ENCODE data around the gene TMEM259. TPM values are rescaled to one million over a fixed set of nuclear protein-coding genes. Genes with fewer than 3 reads are reported as not detected.

Gene TMEM259
- total RNA-seq, 2 experiments from 2014 or later: 107 to 109 TPM

DNA sequence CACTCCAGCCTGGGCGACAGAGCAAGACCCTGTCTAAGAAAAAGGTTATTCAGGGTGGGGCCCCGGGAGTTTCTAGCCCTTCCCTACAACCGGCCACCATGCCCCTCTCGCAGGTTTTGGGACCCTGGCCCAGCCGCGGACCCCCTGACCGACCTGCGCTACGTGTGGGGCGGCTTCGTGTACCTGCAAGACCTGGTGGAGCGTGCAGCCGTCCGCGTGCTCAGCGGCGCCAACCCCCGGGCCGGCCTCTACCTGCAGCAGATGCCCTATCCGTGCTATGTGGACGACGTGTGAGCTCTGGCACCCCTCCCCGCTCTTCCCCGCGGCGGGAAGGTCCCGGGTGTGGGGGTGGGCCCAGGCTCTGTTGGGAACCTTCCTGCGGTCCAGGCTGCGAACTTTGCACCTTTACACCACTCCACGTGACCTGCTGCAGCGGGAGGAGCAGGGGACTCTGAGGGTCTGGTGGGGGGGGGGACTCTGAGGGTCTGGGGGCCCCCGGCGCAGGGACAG, 25.2 kb upstream of the TMEM259 start:
- H3K4me1 Mint-ChIP-seq (ENCODE audit: low read depth): peaks cover 5% of the 10 kb centered on the region
- ChIA-PET POLR2A (no interaction called here), CTCF (no interaction called here)
- H3K9me3 Mint-ChIP-seq: no peaks in the 10 kb centered on the region
- no peak overlapping the region for H3K27ac Mint-ChIP-seq
- H3K27me3 Mint-ChIP-seq: no peaks in the 10 kb centered on the region
- intact Hi-C loops (cut with micrococcal nuclease): no loop called here
- no peak for DNase-seq
- H3K4me3 Mint-ChIP-seq: no peak overlapping the region
- H3K36me3 Mint-ChIP-seq: peaks cover 5% of the 10 kb centered on the region

DNA sequence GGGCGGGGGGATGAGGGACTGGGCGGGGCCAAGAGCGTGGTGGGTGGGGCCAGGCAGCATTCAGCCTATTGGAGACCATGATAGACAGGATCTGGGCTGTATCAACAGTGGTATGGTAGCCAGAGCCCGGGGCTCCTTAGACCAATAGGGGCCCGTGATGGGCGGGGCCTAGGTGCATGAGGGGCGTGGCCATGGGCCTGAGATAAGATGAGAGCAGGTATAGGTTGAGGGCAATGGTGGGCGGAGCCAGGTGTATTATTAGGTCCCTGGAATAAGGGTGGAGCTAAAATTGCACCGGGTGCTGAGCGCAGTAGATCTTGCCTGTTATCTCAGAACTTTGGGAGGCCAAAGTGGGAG, 24.3 kb upstream of the TMEM259 start:
- Mint-ChIP-seq H3K27me3 (no peaks in the 10 kb centered on the region), H3K9me3 (no peaks in the 10 kb centered on the region), H3K4me1 (ENCODE audit: low read depth) (peaks cover 10% of the 10 kb centered on the region), H3K4me3 (no peak overlapping the region), H3K36me3 (peaks cover 3% of the 10 kb centered on the region), H3K27ac (no peak overlapping the region)
- intact Hi-C loops (cut with micrococcal nuclease): no loop called here
- ChIA-PET POLR2A (no interaction called here), CTCF (no interaction called here)
- DNase-seq: peak; percentile 82

DNA sequence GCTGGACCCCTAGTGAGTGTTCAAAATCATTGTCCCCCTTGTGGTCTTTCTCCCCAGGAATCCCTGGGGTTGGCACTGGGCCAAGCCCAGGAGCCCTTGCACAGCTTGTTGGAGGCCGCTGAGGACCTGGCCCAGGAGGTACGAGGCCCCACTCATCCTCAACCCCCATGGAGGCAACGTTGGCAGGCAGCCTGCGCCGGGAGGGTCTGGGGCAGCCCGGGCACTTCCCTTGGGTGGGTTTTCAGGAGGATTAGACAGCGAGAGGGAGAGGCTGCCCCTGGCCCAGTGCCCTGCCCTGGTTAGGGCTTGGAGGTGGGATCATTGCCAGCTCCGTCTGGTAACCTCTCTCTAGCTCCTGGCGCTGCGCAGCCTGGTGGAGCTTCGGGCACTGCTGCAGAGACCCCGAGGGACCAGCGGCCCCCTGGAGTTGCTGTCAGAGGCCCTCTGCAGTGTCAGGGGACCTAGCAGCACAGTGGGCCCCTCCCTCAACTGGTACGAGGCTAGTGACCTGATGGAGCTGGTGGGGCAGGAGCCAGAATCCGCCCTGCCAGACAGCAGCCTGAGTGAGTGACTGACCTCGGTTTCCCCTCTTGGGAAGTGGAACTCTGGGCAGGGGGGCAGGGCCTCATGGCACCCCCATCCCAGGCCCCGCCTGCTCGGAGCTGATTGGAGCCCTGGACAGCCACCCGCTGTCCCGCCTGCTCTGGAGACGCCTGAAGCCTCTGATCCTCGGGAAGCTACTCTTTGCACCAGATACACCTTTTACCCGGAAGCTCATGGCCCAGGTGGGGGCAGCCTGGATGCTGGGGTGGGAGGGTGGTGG, 22.0 kb upstream of the TMEM259 start:
- H3K27me3 Mint-ChIP-seq: no peaks in the 10 kb centered on the region
- intact Hi-C loops (cut with micrococcal nuclease): no loop called here
- H3K4me3 Mint-ChIP-seq: no peak overlapping the region
- DNase-seq: no peak
- H3K4me1 Mint-ChIP-seq (ENCODE audit: low read depth): peaks cover 29% of the 10 kb centered on the region
- peaks cover 11% of the 10 kb centered on the region for H3K36me3 Mint-ChIP-seq
- ChIA-PET CTCF (interaction anchor here (0.8 to 1.0 kb wide), 2 partner anchors 15 to 22 kb away, joined by 3 read pairs; no protein-coding TSS in a partner anchor), POLR2A (no interaction called here)
- no peaks in the 10 kb centered on the region for H3K9me3 Mint-ChIP-seq
- no peak overlapping the region for H3K27ac Mint-ChIP-seq

DNA sequence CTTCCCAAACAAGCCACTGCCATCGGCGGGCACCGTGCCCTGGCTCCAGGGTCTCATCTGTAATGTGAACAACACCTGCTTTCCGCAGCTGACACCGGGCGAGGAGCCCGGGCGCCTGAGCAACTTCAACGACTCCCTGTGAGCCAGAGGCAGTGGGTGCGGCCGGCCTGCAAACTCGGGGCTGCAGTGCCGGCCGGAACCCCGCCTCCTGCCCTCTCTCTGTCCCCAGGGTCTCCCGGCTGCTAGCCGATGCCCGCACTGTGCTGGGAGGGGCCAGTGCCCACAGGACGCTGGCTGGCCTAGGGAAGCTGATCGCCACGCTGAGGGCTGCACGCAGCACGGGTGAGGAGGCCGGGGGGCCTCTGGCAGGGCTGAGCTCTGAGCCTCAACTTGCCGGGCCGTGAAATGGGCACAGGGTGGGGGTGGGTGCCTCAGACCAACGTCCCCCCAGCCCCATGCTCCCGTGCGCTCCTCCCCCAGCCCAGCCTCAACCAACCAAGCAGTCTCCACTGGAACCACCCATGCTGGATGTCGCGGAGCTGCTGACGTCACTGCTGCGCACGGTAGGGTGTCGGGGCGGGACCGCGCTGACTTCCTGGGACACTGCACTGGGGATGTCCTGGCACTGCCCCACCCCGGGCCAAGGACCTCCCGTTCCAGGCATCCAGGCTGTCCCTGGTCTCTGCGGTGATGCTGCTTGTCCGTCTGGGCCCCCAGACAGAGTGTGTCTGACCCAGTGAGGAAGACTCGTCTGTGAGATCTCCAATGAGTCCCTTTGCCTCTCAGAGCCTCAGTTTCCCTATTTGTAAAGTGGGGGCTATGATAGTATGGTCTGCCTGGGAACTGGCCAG, 21.1 kb upstream of the TMEM259 start:
- H3K4me3 Mint-ChIP-seq: no peak overlapping the region
- no peak for DNase-seq

DNA sequence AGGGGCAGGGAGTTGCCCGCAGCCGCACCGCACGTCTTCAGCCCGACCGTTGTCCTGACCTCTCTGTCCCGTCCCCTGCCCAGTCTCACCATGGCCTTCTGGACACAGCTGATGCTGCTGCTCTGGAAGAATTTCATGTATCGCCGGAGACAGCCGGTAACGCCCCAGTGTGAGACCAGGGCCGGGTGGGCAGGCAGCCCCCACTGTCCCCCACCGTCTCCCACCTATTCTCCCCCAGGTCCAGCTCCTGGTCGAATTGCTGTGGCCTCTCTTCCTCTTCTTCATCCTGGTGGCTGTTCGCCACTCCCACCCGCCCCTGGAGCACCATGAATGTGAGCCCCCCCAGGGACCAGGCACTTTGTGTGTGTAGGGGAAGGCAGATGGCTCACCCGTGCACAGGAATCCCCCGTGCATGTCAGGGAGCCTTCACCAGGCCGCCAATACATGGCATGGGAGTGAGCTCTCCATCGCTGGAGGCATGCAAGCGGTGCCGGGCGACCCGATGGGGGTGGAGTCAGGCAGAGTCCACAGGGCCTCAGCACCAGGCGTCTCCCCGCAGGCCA, 20.4 kb upstream of the TMEM259 start:
- Mint-ChIP-seq H3K27ac (no peak overlapping the region), H3K4me3 (peak overlapping the region; percentile 84), H3K4me1 (ENCODE audit: low read depth) (peaks cover 36% of the 10 kb centered on the region), H3K27me3 (no peaks in the 10 kb centered on the region), H3K9me3 (no peaks in the 10 kb centered on the region), H3K36me3 (peaks cover 19% of the 10 kb centered on the region)
- DNase-seq: no peak
- ChIA-PET POLR2A (interaction anchor here (0.6 to 1.0 kb wide), 3 partner anchors 14 to 546 kb away, joined by 3 to 5 read pairs (median 4); partner anchors contain the start of gene GPX4), CTCF (interaction anchor here (2.1 to 4.2 kb wide), 2 partner anchors 24 to 46 kb away, joined by 8 to 31 read pairs; partner anchors contain the start of gene ARHGAP45)
- intact Hi-C loops (cut with micrococcal nuclease): loop anchor here (2.0 kb wide), 2 partner anchors 21 to 25 kb away; partner anchors contain the start of genes ARHGAP45, RNU6-2 and TMEM259

More for the DNA sequence above, 21.1 kb upstream of the TMEM259 start:
- Mint-ChIP-seq H3K27me3 (no peaks in the 10 kb centered on the region), H3K36me3 (peaks cover 16% of the 10 kb centered on the region), H3K27ac (no peak overlapping the region), H3K9me3 (no peaks in the 10 kb centered on the region), H3K4me1 (ENCODE audit: low read depth) (peaks cover 35% of the 10 kb centered on the region)
- ChIA-PET CTCF (interaction anchor here (4.2 kb wide), 1 partner anchor 23 kb away, joined by 31 read pairs; the partner anchor contains the start of gene ARHGAP45), POLR2A (no interaction called here)
- intact Hi-C loops (cut with micrococcal nuclease): loop anchor here (2.0 kb wide), 2 partner anchors 21 to 25 kb away; partner anchors contain the start of genes ARHGAP45, RNU6-2 and TMEM259

DNA sequence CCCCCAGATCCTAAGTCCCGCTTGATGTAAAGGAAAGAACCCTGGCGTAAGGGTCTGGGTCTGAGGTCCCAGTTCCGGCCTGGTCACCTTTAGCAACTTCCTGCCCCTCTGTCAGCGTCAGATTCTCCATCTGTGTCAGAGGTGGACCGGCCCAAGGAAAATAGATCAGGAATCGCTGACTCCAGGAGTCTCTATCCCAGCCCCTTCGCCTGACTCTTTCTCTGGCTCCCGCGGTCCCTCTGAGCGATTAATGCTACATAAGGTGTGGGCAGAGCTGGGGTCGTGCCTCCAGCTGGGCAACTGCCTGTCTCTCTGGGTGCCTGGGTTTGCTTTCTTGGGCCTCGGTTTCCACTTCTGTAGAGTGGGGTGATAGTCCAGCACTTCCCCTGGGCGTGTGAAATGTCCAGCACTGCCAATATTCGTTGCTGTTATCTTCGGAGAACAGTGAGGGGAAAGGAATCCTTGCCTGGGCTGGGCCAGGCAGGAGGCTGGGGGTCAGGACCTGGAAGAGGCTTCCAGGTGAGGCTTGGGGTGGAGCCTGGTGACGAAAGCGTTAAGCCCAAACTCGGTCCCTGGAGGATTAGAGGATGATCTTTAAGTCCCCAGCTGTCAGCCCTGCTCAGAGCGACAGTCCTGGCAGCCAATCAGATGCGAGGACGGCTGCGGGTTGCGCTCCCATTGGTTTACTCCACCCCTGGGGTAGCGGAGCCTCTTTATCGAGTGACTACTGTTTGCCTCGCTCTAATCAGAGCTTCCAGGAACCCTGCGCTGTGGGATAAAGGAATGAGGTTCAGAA, 19.8 kb upstream of the TMEM259 start:
- DNase-seq: peak; percentile 96
- Mint-ChIP-seq H3K4me3 (peak overlapping the region; percentile 84), H3K27ac (peak overlapping the region; percentile 68), H3K36me3 (peaks cover 23% of the 10 kb centered on the region), H3K27me3 (no peaks in the 10 kb centered on the region), H3K9me3 (no peaks in the 10 kb centered on the region), H3K4me1 (ENCODE audit: low read depth) (peaks cover 36% of the 10 kb centered on the region)
- ChIA-PET POLR2A (interaction anchor here (0.6 to 3.7 kb wide), 8 partner anchors 13 to 546 kb away, joined by 3 to 23 read pairs (median 4); partner anchors contain the start of genes ARHGAP45, CNN2, GPX4 and RNU6-2), CTCF (interaction anchor here (1.1 to 4.2 kb wide), 4 partner anchors 10 to 46 kb away, joined by 4 to 31 read pairs (median 6); partner anchors contain the start of genes ARHGAP45 and RNU6-2)
- intact Hi-C loops (cut with micrococcal nuclease): loop anchor here (2.0 kb wide), 2 partner anchors 20 to 26 kb away; partner anchors contain the start of genes ARHGAP45, RNU6-2 and TMEM259

DNA sequence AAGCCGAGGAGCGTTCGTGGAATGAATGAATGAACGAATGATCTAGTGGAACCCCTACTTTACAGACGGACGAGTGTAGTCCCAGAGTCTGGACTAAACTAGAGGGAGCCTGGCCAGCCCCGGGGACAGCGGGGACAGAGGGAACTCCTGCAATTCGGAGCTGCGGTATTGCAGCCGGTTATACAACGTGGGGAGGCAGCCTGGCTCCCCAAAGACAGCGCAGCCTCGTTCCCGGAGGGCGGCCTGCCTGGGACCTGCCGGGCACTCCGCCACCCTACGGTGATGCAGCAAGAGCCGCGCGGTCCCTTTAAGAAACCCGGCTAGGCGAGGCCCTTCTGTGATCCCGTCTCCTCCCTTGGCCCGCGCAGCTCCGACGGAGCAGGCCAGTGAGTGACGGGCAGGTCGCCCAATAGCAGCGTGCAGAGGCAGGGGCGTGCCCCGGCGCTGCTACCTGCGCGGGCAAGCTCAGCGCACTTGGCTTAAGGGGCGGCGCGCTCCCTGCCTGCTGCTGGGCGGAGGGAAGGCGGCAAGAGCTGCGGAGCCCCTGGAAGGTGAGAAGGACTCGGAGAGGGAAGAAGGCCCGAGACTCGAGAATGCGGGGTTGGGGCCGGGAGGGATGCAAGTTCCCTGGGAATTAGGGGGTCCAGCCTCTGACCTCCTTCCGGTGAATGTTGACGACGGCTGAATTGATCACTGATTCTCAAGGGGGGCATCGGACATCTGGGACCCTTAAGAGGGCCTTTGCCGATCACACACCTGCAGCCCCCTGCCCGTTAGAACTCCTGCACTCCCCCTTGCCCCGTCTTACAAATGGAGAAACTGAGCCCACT, 18.9 kb upstream of the TMEM259 start, which contains the start of gene ABCA7:
Gene ABCA7 (plus strand): TSS at position 462 of the 830 bp plus-strand sequence. CDS start 1,255 bp downstream, outside the sequence.
- H3K4me3 Mint-ChIP-seq: peak within 1 kb of the TSS; percentile 84
- peak; percentile 99 for DNase-seq
- intact Hi-C loops (cut with micrococcal nuclease): loop anchor here (2.0 kb wide), 3 partner anchors 19 to 37 kb away; partner anchors contain the start of genes ARHGAP45, RNU6-2 and TMEM259
- H3K9me3 Mint-ChIP-seq: no peaks in the 10 kb centered on the region
- CTCF ChIA-PET: interaction anchor here (0.8 to 4.2 kb wide), 7 partner anchors 9 to 149 kb away, joined by 3 to 31 read pairs (median 4); partner anchors contain the start of genes ARHGAP45, GPX4 and RNU6-2
- POLR2A ChIA-PET: interaction anchor here (0.5 to 3.7 kb wide), 6 partner anchors 12 to 174 kb away, joined by 3 to 23 read pairs (median 5); partner anchors contain the start of genes ARHGAP45, CNN2 and RNU6-2
- H3K27me3 Mint-ChIP-seq: no peaks in the 10 kb centered on the region
- H3K27ac Mint-ChIP-seq: peak within 1 kb of the TSS; percentile 82
- peaks cover 41% of the 10 kb centered on the region for H3K4me1 Mint-ChIP-seq (ENCODE audit: low read depth)
- peaks cover 26% of the 10 kb centered on the region for H3K36me3 Mint-ChIP-seq

DNA sequence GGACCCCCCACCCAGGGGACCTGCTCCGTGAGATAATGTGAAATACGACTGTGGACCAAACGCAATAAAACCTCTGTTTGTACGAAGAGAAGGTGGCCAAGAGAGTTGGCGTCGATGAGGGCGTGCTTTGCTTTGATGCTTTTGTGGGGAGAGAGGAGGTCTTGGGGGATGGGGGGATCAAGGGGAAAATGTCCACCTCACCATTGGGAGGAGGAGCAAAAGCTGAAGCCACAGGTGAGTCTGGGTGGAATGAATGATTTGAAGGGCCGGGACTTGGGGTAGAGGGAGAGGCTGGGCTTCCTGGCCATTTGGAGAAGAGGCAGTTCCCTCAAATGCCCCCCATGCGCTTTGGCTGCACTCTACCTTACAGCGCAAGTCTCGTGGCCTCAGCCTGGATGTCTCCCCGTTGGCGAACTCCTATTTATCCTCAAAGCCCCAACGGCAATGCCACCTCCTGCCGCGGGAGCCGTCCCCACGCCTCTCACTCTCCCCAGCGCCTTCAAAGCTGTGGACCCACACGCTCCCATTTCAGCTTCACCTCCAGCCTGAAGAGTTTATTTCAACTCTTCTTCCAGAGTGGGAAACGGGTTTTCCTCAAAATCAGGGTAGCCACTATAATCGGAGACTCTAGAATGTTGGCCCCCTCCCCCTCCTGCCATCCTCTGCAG, 18.2 kb upstream of the TMEM259 start:
- H3K36me3 Mint-ChIP-seq: peaks cover 26% of the 10 kb centered on the region
- ChIA-PET CTCF (interaction anchor here (0.8 to 4.2 kb wide), 8 partner anchors 9 to 150 kb away, joined by 3 to 31 read pairs (median 4); partner anchors contain the start of genes ARHGAP45, GPX4 and RNU6-2), POLR2A (interaction anchor here (0.5 to 3.7 kb wide), 6 partner anchors 11 to 51 kb away, joined by 3 to 23 read pairs (median 5); partner anchors contain the start of genes ARHGAP45, CNN2 and RNU6-2)
- intact Hi-C loops (cut with micrococcal nuclease): loop anchor here (2.0 kb wide), 1 partner anchor 38 kb away; no protein-coding TSS in a partner anchor
- H3K4me3 Mint-ChIP-seq: peak overlapping the region; percentile 84
- H3K27ac Mint-ChIP-seq: peak overlapping the region; percentile 82
- no peaks in the 10 kb centered on the region for H3K9me3 Mint-ChIP-seq
- H3K4me1 Mint-ChIP-seq (ENCODE audit: low read depth): peaks cover 41% of the 10 kb centered on the region
- no peak for DNase-seq
- no peaks in the 10 kb centered on the region for H3K27me3 Mint-ChIP-seq

DNA sequence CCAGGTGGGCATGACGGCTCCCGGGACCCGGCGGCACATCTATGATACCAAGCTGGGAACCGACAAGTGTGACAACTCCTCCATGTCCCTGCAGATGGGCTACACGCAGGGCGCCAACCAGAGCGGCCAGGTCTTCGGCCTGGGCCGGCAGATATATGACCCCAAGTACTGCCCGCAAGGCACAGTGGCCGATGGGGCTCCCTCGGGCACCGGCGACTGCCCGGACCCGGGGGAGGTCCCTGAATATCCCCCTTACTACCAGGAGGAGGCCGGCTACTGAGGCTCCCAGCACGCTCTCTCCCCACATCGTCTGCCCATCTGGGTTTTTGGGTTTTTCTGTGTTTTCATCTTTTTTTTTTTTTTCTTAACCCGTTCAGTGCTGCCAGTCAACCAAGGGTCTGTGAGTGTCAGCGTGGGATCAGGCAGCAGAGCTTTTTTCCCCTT, 16.7 kb upstream of the TMEM259 start:
- Mint-ChIP-seq H3K36me3 (peaks cover 31% of the 10 kb centered on the region), H3K27ac (peak overlapping the region; percentile 82), H3K4me3 (peak overlapping the region; percentile 39), H3K9me3 (no peaks in the 10 kb centered on the region), H3K27me3 (no peaks in the 10 kb centered on the region), H3K4me1 (ENCODE audit: low read depth) (peaks cover 45% of the 10 kb centered on the region)
- intact Hi-C loops (cut with micrococcal nuclease): loop anchor here (2.0 kb wide), 1 partner anchor 39 kb away; no protein-coding TSS in a partner anchor
- DNase-seq: no peak
- ChIA-PET POLR2A (interaction anchor here (0.6 to 3.7 kb wide), 2 partner anchors 10 to 227 kb away, joined by 3 to 23 read pairs; partner anchors contain the start of gene CNN2), CTCF (interaction anchor here (1.5 to 4.2 kb wide), 4 partner anchors 9 to 52 kb away, joined by 3 to 31 read pairs (median 6); partner anchors contain the start of gene ARHGAP45)
